B cell (primary cell): ENCODE measurements around the gene FITM1. TPM values are rescaled to one million over a fixed set of nuclear protein-coding genes. Genes with fewer than 3 reads are reported as not detected.

Experiments
- ATAC-seq: fragments of 200-7000 bp; cut with Tn5 transposase; one replicate; pipeline ENCODE4 v1.10.0; 2021; ENCODE audit warnings: low read depth, mild to moderate bottlenecking, moderate number of reproducible peaks, moderate library complexity
- CTCF ChIA-PET: fragments of 350-600 bp; sonication (Branson Sonifier 250); formaldehyde crosslinking; loops from one replicate; lab custom pipeline; 2021; ENCODE audit warnings: antibody characterized with exemption, inconsistent platforms; lab: Charles Lee
- POLR2A ChIA-PET: fragments of 350-600 bp; sonication (Branson Sonifier 250); formaldehyde crosslinking; loops from one replicate; lab custom pipeline; 2021; ENCODE audit warnings: antibody characterized with exemption; lab: Charles Lee
- DNase-seq: peaks from one replicate; pipeline ENCODE4 v3.0.0; 2013
- H2AFZ ChIP-seq: 2 replicates; pipeline ENCODE4 v1.6.1; 2012; ENCODE audit warnings: mild to moderate bottlenecking, low read depth, low read length; ENCODE audit not compliant: insufficient read depth, poor library complexity, severe bottlenecking
- H3K27ac ChIP-seq, 2 donors: 1 replicate in 1 of 2; 2 replicates in 1 of 2; pipeline ENCODE4 v1.5.1; 2012 to 2013; ENCODE audit warnings: low read length in 2 of 2, mild to moderate bottlenecking in 2 of 2, moderate library complexity in 1 of 2
- H3K27me3 ChIP-seq, 4 experiments: fragments of 200-600 bp in 1 of 4; sonication (generic) in 1 of 4; replicated peaks in 1 of 4; 1 replicate in 2 of 4; 2 replicates in 2 of 4; pipeline versions ENCODE4 v1.6.1 to v1.7.0; 2013 to 2016; ENCODE audit warnings: low read length in 3 of 4, mild to moderate bottlenecking in 2 of 4, mixed read lengths in 1 of 4, moderate library complexity in 1 of 4; ENCODE audit not compliant: insufficient read depth in 4 of 4, control insufficient read depth in 3 of 4; ENCODE audit errors: control extremely low read depth in 1 of 4
- H3K36me3 ChIP-seq, 2 experiments: replicated peaks in 1 of 2; 1 replicate in 1 of 2; 2 replicates in 1 of 2; pipeline versions ENCODE4 v1.6.1 to v1.7.1; 2013; ENCODE audit warnings: low read length in 1 of 2; ENCODE audit not compliant: insufficient read depth in 2 of 2, control insufficient read depth in 1 of 2; ENCODE audit errors: control extremely low read depth in 1 of 2, extremely low read depth in 1 of 2
- H3K4me1 ChIP-seq, 2 donors: fragments of 200-600 bp in 1 of 2; sonication (generic) in 1 of 2; 1 replicate in 1 of 2; 2 replicates in 1 of 2; pipeline versions ENCODE4 v1.5.1 to v1.6.1; 2013 to 2017; ENCODE audit warnings: low read length in 2 of 2; ENCODE audit not compliant: control insufficient read depth in 2 of 2, insufficient read depth in 2 of 2
- H3K4me2 ChIP-seq: replicated peaks from 2 replicates; pipeline ENCODE3; 2012; ENCODE audit warnings: mild to moderate bottlenecking, low read depth, low read length; ENCODE audit not compliant: poor library complexity, severe bottlenecking
- H3K4me3 ChIP-seq, 5 experiments: fragments of 200-600 bp in 1 of 5; sonication (generic) in 1 of 5; 1 replicate in 3 of 5; 2 replicates in 2 of 5; pipeline versions ENCODE4 v1.5.1 to v1.7.0; 2011 to 2016; ENCODE audit warnings: low read length in 4 of 5, mild to moderate bottlenecking in 4 of 5, low read depth in 2 of 5, control low read depth in 1 of 5, moderate library complexity in 1 of 5; ENCODE audit not compliant: insufficient read depth in 1 of 5; ENCODE audit errors: control extremely low read depth in 1 of 5, extremely low read depth in 1 of 5
- H3K79me2 ChIP-seq: fragments of 200-600 bp; sonication (generic); one replicate; pipeline ENCODE4 v1.6.0; 2016; ENCODE audit warnings: low read length; ENCODE audit not compliant: control insufficient read depth, insufficient read depth
- H3K9ac ChIP-seq: fragments of 200-600 bp; sonication (generic); 2 replicates; pipeline ENCODE4 v1.6.1; 2017; ENCODE audit warnings: mild to moderate bottlenecking, low read length, moderate library complexity
- H3K9me3 ChIP-seq, 3 donors: one replicate each; pipeline versions ENCODE4 v1.6.1 to v1.7.1; 2013; ENCODE audit warnings: low read length in 2 of 3; ENCODE audit not compliant: control insufficient read depth in 2 of 3, insufficient read depth in 1 of 3; ENCODE audit errors: control extremely low read depth in 1 of 3
- H4K20me1 ChIP-seq: 2 replicates; pipeline ENCODE4 v1.6.0; 2012; ENCODE audit warnings: mild to moderate bottlenecking, low read length; ENCODE audit not compliant: insufficient read depth, control insufficient read depth, poor library complexity, severe bottlenecking
- H3K27ac Mint-ChIP-seq: one replicate; pipeline ENCODE4 v1.8.0; 2021; ENCODE audit warnings: mixed read lengths
- H3K27me3 Mint-ChIP-seq: one replicate; pipeline ENCODE4 v1.8.0; 2021; ENCODE audit warnings: mixed read lengths
- H3K4me1 Mint-ChIP-seq: one replicate; pipeline ENCODE4 v1.8.0; 2021; ENCODE audit warnings: mixed read lengths
- H3K4me3 Mint-ChIP-seq: one replicate; pipeline ENCODE4 v1.8.0; 2021; ENCODE audit warnings: mixed read lengths
- H3K9me3 Mint-ChIP-seq: one replicate; pipeline ENCODE4 v1.8.0; 2022; ENCODE audit warnings: mixed read lengths; ENCODE audit not compliant: insufficient read depth
- EZH2 ChIP-seq: IDR thresholded peaks from 2 replicates; pipeline ENCODE4 v1.6.1; 2012; ENCODE audit warnings: borderline replicate concordance, low read depth, mild to moderate bottlenecking, moderate library complexity, low read length; ENCODE audit not compliant: insufficient read depth, poor library complexity, severe bottlenecking
- WGBS: methylation state at CpG from one replicate; pipeline ENCODE4 v1.1.5; 2013; ENCODE audit warnings: missing lambda C conversion rate; ENCODE audit not compliant: insufficient coverage; 5-methylcytosine and 5-hydroxymethylcytosine counted together
- intact Hi-C: fragments of 100-400 bp; cut with micrococcal nuclease; formaldehyde crosslinking; loops from one replicate; pipeline ENCODE4 v1.10.0; 2022
- polyA plus RNA-seq: library from polyadenylated mRNA; depleted of rRNA; stranded (reverse); fragments of >200 nt; gene quantifications from 2 replicates; pipeline ENCODE4 v1.2.3, GENCODE V29; 2012
- small RNA-seq: library from RNA; depleted of rRNA; stranded (forward); fragments of <200 nt; gene quantifications from one replicate; pipeline ENCODE3, GENCODE V24; 2012; ENCODE audit warnings: low replicate concordance, low read depth; ENCODE audit not compliant: insufficient read length
- total RNA-seq, 2 donors: library from RNA; stranded (reverse); fragments of 120-200 nt in 1 of 2; gene quantifications; 1 replicate in 1 of 2; 2 replicates in 1 of 2; pipeline versions ENCODE4 v1.2.3 to v1.2.4, GENCODE V29; 2013 to 2022
- TF ChIP-seq, protein P1 (sequence below): fragments of 200-600 bp; IDR thresholded peaks from one replicate; pipeline ENCODE4 v1.8.0; 2022; ENCODE audit warnings: antibody characterized with exemption, mild to moderate bottlenecking

The FITM1 gene
- total and polyA plus RNA-seq, 2 donors (not counting 1 experiment from before 2014, with no cell fraction given) = 2.6 to 3.3 TPM

DNA sequence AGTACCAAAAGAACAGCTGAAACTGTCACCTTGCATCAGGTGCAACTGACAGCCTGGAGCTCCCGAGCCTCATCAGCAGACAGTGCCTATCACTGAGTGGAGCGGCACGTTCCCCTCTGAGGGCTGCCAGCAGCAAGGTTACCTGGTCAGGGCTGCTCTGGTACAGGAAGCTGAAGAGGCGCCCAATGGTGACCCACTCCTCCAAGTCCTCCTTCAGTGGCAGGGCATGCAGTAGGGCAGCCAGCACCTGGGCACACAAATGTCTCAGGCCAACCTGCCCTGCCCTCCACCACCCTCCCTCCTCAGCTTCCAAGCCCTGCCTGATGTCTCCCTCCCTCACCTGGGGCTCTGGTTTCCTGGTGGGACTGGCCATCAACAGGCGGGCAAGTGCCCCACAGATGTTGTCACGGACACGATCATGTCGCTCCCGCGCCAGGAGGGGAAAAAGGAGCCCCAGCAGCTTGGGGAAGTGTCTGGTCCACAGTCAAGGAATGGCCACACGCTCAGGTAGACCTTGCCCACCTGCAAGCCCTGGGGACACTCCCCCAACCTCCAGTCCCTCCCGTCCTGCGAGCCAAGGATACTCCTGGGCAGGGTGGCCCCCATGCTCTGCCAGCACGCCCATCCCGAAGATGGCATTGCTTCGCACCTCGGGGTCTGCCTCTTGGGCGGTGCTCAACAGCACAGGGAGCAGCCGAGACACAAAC lies 51.1 kb downstream of the FITM1 start:
- H3K9me3 ChIP-seq = no peaks in the 10 kb centered on the region
- H3K79me2 ChIP-seq = peaks cover 18% of the 10 kb centered on the region
- Mint-ChIP-seq H3K9me3 (no peaks in the 10 kb centered on the region), H3K27me3 (no peaks in the 10 kb centered on the region), H3K4me1 (peaks cover 10% of the 10 kb centered on the region), H3K4me3 (no peak overlapping the region), H3K27ac (no peak overlapping the region)
- H3K27me3 ChIP-seq = no peaks in the 10 kb centered on the region
- TF ChIP-seq, protein P1, sequence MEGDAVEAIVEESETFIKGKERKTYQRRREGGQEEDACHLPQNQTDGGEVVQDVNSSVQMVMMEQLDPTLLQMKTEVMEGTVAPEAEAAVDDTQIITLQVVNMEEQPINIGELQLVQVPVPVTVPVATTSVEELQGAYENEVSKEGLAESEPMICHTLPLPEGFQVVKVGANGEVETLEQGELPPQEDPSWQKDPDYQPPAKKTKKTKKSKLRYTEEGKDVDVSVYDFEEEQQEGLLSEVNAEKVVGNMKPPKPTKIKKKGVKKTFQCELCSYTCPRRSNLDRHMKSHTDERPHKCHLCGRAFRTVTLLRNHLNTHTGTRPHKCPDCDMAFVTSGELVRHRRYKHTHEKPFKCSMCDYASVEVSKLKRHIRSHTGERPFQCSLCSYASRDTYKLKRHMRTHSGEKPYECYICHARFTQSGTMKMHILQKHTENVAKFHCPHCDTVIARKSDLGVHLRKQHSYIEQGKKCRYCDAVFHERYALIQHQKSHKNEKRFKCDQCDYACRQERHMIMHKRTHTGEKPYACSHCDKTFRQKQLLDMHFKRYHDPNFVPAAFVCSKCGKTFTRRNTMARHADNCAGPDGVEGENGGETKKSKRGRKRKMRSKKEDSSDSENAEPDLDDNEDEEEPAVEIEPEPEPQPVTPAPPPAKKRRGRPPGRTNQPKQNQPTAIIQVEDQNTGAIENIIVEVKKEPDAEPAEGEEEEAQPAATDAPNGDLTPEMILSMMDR = no peak
- no peak for TF ChIP-seq EZH2
- no peaks in the 10 kb centered on the region for H3K4me1 ChIP-seq
- ATAC-seq (no peak), DNase-seq (no peak)
- CTCF ChIA-PET = interaction anchor here (0.8 to 1.6 kb wide), 2 partner anchors 16 to 36 kb away, joined by 3 read pairs; partner anchors contain the start of gene PSME2
- no peak overlapping the region for H2AFZ ChIP-seq
- H3K4me3 ChIP-seq = no peak overlapping the region
- no peak overlapping the region for H3K4me2 ChIP-seq
- no peaks in the 10 kb centered on the region for H4K20me1 ChIP-seq
- H3K27ac ChIP-seq = no peak overlapping the region
- POLR2A ChIA-PET = no interaction called here
- peaks cover 5 to 83% of the 10 kb centered on the region in 2 experiments for H3K36me3 ChIP-seq
- 93% methylated on average over 19 of the region's 19 CpGs for WGBS
- intact Hi-C loops = no loop called here
- H3K9ac ChIP-seq = no peak overlapping the region

Small RNA genes lying within 50 kb of the gene (small RNA-seq; reads per million reads assigned to genes)
- gene IPO4 (not detected), gene IRF9 (not detected), gene RNA5SP383 (not detected)

Other genes starting within 250 kb of the FITM1 start
Only the 30 nearest of the 31 such genes appear.
- gene DHRS4, start 176.9 kb upstream of the FITM1 start, total RNA-seq = 15.3 and 15.6 TPM in 2 replicates
- 8.0 and 16.2 TPM in 2 replicates for gene DHRS4, start 176.9 kb upstream of the FITM1 start, polyA plus RNA-seq
- 16.3 and 16.8 TPM in 2 replicates for gene DHRS4L2, start 141.7 kb upstream of the FITM1 start, total RNA-seq
- 8.0 and 11.2 TPM in 2 replicates for gene DHRS4L2, start 141.7 kb upstream of the FITM1 start, polyA plus RNA-seq
- 1.0 and 1.4 TPM in 2 replicates for gene CARMIL3, start 78.7 kb upstream of the FITM1 start, total RNA-seq
- 2.8 and 7.2 TPM in 2 replicates for gene CARMIL3, start 78.7 kb upstream of the FITM1 start, polyA plus RNA-seq
- gene CPNE6, start 59.1 kb upstream of the FITM1 start, total RNA-seq = not detected in 2 replicates
- gene CPNE6, start 59.1 kb upstream of the FITM1 start, polyA plus RNA-seq = 0.10 TPM in 1 of 2 replicates, not detected in the other
- gene PCK2, start 36.3 kb upstream of the FITM1 start, total RNA-seq = 34.1 and 40.4 TPM in 2 replicates
- 43.6 and 58.4 TPM in 2 replicates for gene PCK2, start 36.3 kb upstream of the FITM1 start, polyA plus RNA-seq
- gene DCAF11, start 15.9 kb upstream of the FITM1 start, total RNA-seq = 84.8 and 96.3 TPM in 2 replicates
- gene DCAF11, start 15.9 kb upstream of the FITM1 start, polyA plus RNA-seq = 64.5 and 66.7 TPM in 2 replicates
- gene NRL, start 15.7 kb upstream of the FITM1 start, total RNA-seq = 8.1 and 8.8 TPM in 2 replicates
- 4.8 and 7.0 TPM in 2 replicates for gene NRL, start 15.7 kb upstream of the FITM1 start, polyA plus RNA-seq
- gene PSME1, start 5.5 kb downstream of the FITM1 start, total RNA-seq = 227 and 237 TPM in 2 replicates
- gene PSME1, start 5.5 kb downstream of the FITM1 start, polyA plus RNA-seq = 257 and 295 TPM in 2 replicates
- 24.7 and 26.4 TPM in 2 replicates for gene EMC9, start 10.9 kb downstream of the FITM1 start, total RNA-seq
- 19.3 and 25.9 TPM in 2 replicates for gene EMC9, start 10.9 kb downstream of the FITM1 start, polyA plus RNA-seq
- gene PSME2, start 16.0 kb downstream of the FITM1 start, total RNA-seq = 127 and 141 TPM in 2 replicates
- gene PSME2, start 16.0 kb downstream of the FITM1 start, polyA plus RNA-seq = 126 and 137 TPM in 2 replicates
- gene RNF31, start 16.8 kb downstream of the FITM1 start, total RNA-seq = 103 and 114 TPM in 2 replicates
- gene RNF31, start 16.8 kb downstream of the FITM1 start, polyA plus RNA-seq = 48.3 and 69.8 TPM in 2 replicates
- gene IRF9, start 30.6 kb downstream of the FITM1 start, total RNA-seq = 243 and 269 TPM in 2 replicates
- gene IRF9, start 30.6 kb downstream of the FITM1 start, polyA plus RNA-seq = 191 and 237 TPM in 2 replicates
- gene REC8, start 41.4 kb downstream of the FITM1 start, total RNA-seq = 48.4 and 62.1 TPM in 2 replicates
- gene REC8, start 41.4 kb downstream of the FITM1 start, polyA plus RNA-seq = 34.0 and 39.5 TPM in 2 replicates
- gene IPO4, start 58.2 kb downstream of the FITM1 start, total RNA-seq = 29.8 and 35.0 TPM in 2 replicates
- 26.7 and 28.3 TPM in 2 replicates for gene IPO4, start 58.2 kb downstream of the FITM1 start, polyA plus RNA-seq
- gene TM9SF1, start 64.8 kb downstream of the FITM1 start, total RNA-seq = 24.5 and 33.9 TPM in 2 replicates
- gene TM9SF1, start 64.8 kb downstream of the FITM1 start, polyA plus RNA-seq = 7.6 and 10.0 TPM in 2 replicates
- 1.7 TPM in 2 replicates for gene TSSK4, start 75.0 kb downstream of the FITM1 start, total RNA-seq
- 0.14 and 0.45 TPM in 2 replicates for gene TSSK4, start 75.0 kb downstream of the FITM1 start, polyA plus RNA-seq
- 102 and 103 TPM in 2 replicates for gene CHMP4A, start 82.8 kb downstream of the FITM1 start, total RNA-seq
- gene CHMP4A, start 82.8 kb downstream of the FITM1 start, polyA plus RNA-seq = 91.2 and 95.1 TPM in 2 replicates
- gene MDP1, start 85.4 kb downstream of the FITM1 start, total RNA-seq = 11.3 and 17.0 TPM in 2 replicates
- 22.6 and 28.1 TPM in 2 replicates for gene MDP1, start 85.4 kb downstream of the FITM1 start, polyA plus RNA-seq
- 86.6 and 98.5 TPM in 2 replicates for gene NEDD8, start 101.7 kb downstream of the FITM1 start, total RNA-seq
- 86.7 and 104 TPM in 2 replicates for gene NEDD8, start 101.7 kb downstream of the FITM1 start, polyA plus RNA-seq
- 58.7 and 64.3 TPM in 2 replicates for gene GMPR2, start 102.3 kb downstream of the FITM1 start, total RNA-seq
- gene GMPR2, start 102.3 kb downstream of the FITM1 start, polyA plus RNA-seq = 33.3 and 39.7 TPM in 2 replicates
- 165 and 169 TPM in 2 replicates for gene TINF2, start 112.0 kb downstream of the FITM1 start, total RNA-seq
- gene TINF2, start 112.0 kb downstream of the FITM1 start, polyA plus RNA-seq = 103 and 108 TPM in 2 replicates
- gene TGM1, start 132.5 kb downstream of the FITM1 start, total RNA-seq = 11.4 and 11.9 TPM in 2 replicates
- 2.7 and 4.9 TPM in 2 replicates for gene TGM1, start 132.5 kb downstream of the FITM1 start, polyA plus RNA-seq
- gene RABGGTA, start 140.9 kb downstream of the FITM1 start, total RNA-seq = 57.9 and 70.1 TPM in 2 replicates
- 134 and 159 TPM in 2 replicates for gene RABGGTA, start 140.9 kb downstream of the FITM1 start, polyA plus RNA-seq
- 42.7 and 43.7 TPM in 2 replicates for gene DHRS1, start 169.1 kb downstream of the FITM1 start, total RNA-seq
- 69.9 and 76.9 TPM in 2 replicates for gene DHRS1, start 169.1 kb downstream of the FITM1 start, polyA plus RNA-seq
- gene NOP9, start 169.2 kb downstream of the FITM1 start, total RNA-seq = 22.6 and 24.5 TPM in 2 replicates
- gene NOP9, start 169.2 kb downstream of the FITM1 start, polyA plus RNA-seq = 9.7 and 13.7 TPM in 2 replicates
- 32.8 and 34.3 TPM in 2 replicates for gene CIDEB, start 177.3 kb downstream of the FITM1 start, total RNA-seq
- 17.9 and 26.2 TPM in 2 replicates for gene CIDEB, start 177.3 kb downstream of the FITM1 start, polyA plus RNA-seq
- 10.1 and 11.7 TPM in 2 replicates for gene LTB4R2, start 179.5 kb downstream of the FITM1 start, total RNA-seq
- gene LTB4R2, start 179.5 kb downstream of the FITM1 start, polyA plus RNA-seq = 9.0 and 10.7 TPM in 2 replicates
- gene LTB4R, start 180.8 kb downstream of the FITM1 start, total RNA-seq = 8.8 and 9.2 TPM in 2 replicates
- gene LTB4R, start 180.8 kb downstream of the FITM1 start, polyA plus RNA-seq = 15.7 and 19.1 TPM in 2 replicates
- 5.8 and 7.8 TPM in 2 replicates for gene ADCY4, start 204.4 kb downstream of the FITM1 start, total RNA-seq
- 2.3 and 3.4 TPM in 2 replicates for gene ADCY4, start 204.4 kb downstream of the FITM1 start, polyA plus RNA-seq
- 76.6 and 77.6 TPM in 2 replicates for gene RIPK3, start 209.3 kb downstream of the FITM1 start, total RNA-seq
- gene RIPK3, start 209.3 kb downstream of the FITM1 start, polyA plus RNA-seq = 58.5 and 65.5 TPM in 2 replicates